Gastroesophageal sphincter (tissue), 4 donors: Measurements from ENCODE around the gene VENTX. TPM values are rescaled to one million over a fixed set of nuclear protein-coding genes. Genes with fewer than 3 reads are reported as not detected.

Source experiments
- ATAC-seq: fragments of 150-250 bp; one replicate; pipeline ENCODE4 v1.9.1; 2016; ENCODE audit warnings: mild to moderate bottlenecking, moderate library complexity
- H3K27ac ChIP-seq, 4 donors: fragments of 200-600 bp; sonication (generic) in 3 of 4; 1 replicate in 3 of 4; 2 replicates in 1 of 4; pipeline ENCODE4 v1.5.1; 2016 to 2019
- H3K27me3 ChIP-seq: fragments of 200-600 bp; sonication (generic); one replicate; pipeline ENCODE4 v1.5.1; 2019
- H3K36me3 ChIP-seq, 2 donors: fragments of 200-600 bp; sonication (generic); one replicate each; pipeline ENCODE4 v1.5.1; 2019; ENCODE audit warnings: control low read depth in 1 of 2
- H3K4me1 ChIP-seq, 3 donors: fragments of 200-600 bp; sonication (generic); 1 replicate in 2 of 3; 2 replicates in 1 of 3; pipeline ENCODE4 v1.5.1; 2016 to 2019; ENCODE audit warnings: control low read depth in 2 of 3
- H3K4me3 ChIP-seq, 2 donors: fragments of 200-600 bp; sonication (generic); one replicate each; pipeline ENCODE4 v1.5.1; 2019; ENCODE audit warnings: mild to moderate bottlenecking in 1 of 2, moderate library complexity in 1 of 2
- H3K9me3 ChIP-seq, 3 donors: fragments of 200-600 bp; sonication (generic); one replicate each; pipeline ENCODE4 v1.5.1; 2017 to 2019; ENCODE audit warnings: control low read depth in 2 of 3
- EP300 ChIP-seq: sonication (generic); formaldehyde crosslinking; IDR thresholded peaks from one replicate; pipeline ENCODE4 v1.6.1; 2017; ENCODE audit warnings: antibody characterized with exemption, mild to moderate bottlenecking
- POLR2A ChIP-seq, 2 donors: fragments of 450-650 bp; IDR thresholded peaks; one replicate each; pipeline ENCODE4 v1.6.1; 2017; ENCODE audit warnings: antibody characterized with exemption in 2 of 2, mild to moderate bottlenecking in 2 of 2, moderate library complexity in 1 of 2
- POLR2AphosphoS5 ChIP-seq: sonication (generic); formaldehyde crosslinking; IDR thresholded peaks from one replicate; pipeline ENCODE4 v1.6.1; 2017; ENCODE audit warnings: antibody characterized with exemption
- WGBS, 2 donors: methylation state at CpG; one replicate each; pipeline ENCODE4 v1.1.5; 2018; ENCODE audit warnings: low coverage in 1 of 2; 5-methylcytosine and 5-hydroxymethylcytosine counted together
- total RNA-seq, 4 donors: library from RNA; depleted of rRNA; stranded (reverse); fragments of >200 nt; gene quantifications; one replicate each; pipeline ENCODE4 v1.1.0, GENCODE V29; 2016
- TF ChIP-seq, protein P1 (sequence below), 4 experiments: fragments of 200-600 bp in 2 of 4; fragments of 450-650 bp in 2 of 4; sonication (generic) in 1 of 4; IDR thresholded peaks; one replicate each; pipeline ENCODE4 v1.5.1; 2017 to 2019; ENCODE audit warnings: antibody characterized with exemption in 4 of 4, mild to moderate bottlenecking in 2 of 4, moderate library complexity in 2 of 4

Gene VENTX, protein sequence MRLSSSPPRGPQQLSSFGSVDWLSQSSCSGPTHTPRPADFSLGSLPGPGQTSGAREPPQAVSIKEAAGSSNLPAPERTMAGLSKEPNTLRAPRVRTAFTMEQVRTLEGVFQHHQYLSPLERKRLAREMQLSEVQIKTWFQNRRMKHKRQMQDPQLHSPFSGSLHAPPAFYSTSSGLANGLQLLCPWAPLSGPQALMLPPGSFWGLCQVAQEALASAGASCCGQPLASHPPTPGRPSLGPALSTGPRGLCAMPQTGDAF
- total RNA-seq = 1 to 10 TPM in 2 of 4 donors, under 1 TPM in 2; 0.66 to 2.3 (median 1.4) TPM

DNA sequence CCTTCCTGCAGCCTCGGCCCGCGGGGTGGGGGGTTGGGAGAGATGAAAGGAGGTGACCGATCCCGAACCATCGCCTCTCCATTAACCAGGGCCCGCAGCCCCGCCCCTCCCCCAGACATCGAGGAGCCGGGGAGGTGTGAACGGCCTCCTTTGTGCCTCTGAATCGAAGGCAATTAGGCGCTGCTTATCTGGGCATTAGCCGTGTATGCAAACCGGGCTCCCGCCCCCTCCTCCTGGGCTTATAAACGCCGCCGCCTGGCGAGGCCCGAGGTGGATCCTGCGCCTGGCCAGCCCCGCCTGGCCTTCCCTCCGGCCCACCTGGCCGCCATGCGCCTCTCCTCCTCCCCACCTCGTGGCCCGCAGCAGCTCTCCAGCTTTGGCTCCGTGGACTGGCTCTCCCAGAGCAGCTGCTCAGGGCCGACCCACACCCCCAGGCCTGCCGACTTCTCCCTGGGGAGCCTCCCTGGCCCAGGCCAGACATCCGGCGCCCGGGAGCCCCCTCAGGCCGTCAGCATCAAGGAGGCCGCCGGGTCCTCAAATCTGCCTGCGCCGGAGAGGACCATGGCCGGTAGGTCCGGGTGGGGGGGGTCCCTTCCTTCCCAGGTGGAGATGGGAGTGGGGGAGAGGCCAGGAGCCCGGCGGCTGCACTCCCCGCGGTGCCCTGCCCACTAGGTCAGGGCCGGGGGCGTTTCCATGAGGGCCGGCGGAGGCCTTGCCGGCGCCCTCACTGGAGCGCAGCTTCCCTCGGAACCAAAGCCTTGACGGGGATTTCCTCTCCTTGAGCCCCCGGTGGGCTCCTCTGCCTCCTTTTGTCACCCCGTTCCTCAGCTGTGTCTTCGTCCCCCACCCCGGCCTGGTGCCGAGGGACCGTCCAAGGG is at the start of gene VENTX:
VENTX (plus strand) TSS at position 268 of the 878 bp plus-strand sequence; CDS start at position 328, 60 bp downstream.
- Histone ChIP-seq H3K4me1 (peaks cover 0 to 35% (median 7%) of the 10 kb centered on the region in 3 donors), H3K36me3 (no peaks in the 10 kb centered on the region), H3K4me3 (peak within 1 kb of the TSS in 1 of 2 donors; percentile 40), H3K27me3 (peaks cover 98% of the 10 kb centered on the region), H3K27ac (no peak within 1 kb of the TSS), H3K9me3 (no peaks in the 10 kb centered on the region)
- no peak for TF ChIP-seq POLR2A (IDR thresholded peaks at IDR 0.05)
- TF ChIP-seq, protein P1, sequence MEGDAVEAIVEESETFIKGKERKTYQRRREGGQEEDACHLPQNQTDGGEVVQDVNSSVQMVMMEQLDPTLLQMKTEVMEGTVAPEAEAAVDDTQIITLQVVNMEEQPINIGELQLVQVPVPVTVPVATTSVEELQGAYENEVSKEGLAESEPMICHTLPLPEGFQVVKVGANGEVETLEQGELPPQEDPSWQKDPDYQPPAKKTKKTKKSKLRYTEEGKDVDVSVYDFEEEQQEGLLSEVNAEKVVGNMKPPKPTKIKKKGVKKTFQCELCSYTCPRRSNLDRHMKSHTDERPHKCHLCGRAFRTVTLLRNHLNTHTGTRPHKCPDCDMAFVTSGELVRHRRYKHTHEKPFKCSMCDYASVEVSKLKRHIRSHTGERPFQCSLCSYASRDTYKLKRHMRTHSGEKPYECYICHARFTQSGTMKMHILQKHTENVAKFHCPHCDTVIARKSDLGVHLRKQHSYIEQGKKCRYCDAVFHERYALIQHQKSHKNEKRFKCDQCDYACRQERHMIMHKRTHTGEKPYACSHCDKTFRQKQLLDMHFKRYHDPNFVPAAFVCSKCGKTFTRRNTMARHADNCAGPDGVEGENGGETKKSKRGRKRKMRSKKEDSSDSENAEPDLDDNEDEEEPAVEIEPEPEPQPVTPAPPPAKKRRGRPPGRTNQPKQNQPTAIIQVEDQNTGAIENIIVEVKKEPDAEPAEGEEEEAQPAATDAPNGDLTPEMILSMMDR (IDR thresholded peaks at IDR 0.05) = no peak
- no peak for TF ChIP-seq EP300
- no peak for TF ChIP-seq POLR2AphosphoS5
- no peak for ATAC-seq
- WGBS, 2 donors = 20% methylated on average over 1 of the region's 60 CpGs; no CpG with 5 or more reads in 1 of the 2 donors

DNA sequence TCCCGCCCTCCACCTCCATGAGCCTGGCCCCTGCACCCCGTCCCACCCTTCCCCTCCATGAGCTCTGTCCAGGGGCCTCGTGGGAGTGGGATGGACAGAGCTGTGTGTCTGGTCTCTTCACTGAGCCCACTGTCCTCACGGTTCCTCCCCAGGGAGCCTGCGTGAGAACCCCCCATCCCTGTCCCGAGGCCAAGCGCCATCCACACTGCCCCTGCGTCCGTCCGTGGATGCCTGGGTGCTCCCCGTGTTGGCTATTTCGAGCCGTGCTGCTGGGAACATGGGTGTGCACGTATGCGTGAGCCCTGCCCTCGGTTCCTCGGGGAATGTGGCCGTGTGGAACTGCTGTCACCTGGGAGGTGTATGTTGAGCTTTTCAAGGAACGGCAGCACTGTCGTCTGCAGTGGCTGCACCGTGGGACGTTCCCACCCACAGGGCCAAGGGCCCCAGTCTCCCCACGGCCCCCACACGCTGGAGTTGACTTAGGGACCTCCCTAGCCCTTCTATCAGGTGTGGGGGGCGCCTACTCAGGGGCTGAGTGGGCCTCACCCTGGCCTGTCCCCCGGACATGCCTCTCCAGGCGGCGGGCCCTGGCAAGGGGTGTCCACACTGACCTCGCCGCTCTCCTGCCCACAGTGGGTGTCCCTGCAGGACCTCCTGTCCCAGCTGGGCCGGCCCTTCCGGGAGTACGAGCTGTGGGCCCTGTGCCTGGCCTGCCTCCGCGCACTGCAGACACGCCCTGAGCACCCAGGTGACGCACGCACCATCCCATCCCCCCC is 49.6 kb upstream of the VENTX start:
- WGBS, 2 donors = 80 to 100% methylated on average over 1 of the region's 38 CpGs
- H3K27me3 ChIP-seq = peaks cover 51% of the 10 kb centered on the region
- no peak for ATAC-seq

DNA sequence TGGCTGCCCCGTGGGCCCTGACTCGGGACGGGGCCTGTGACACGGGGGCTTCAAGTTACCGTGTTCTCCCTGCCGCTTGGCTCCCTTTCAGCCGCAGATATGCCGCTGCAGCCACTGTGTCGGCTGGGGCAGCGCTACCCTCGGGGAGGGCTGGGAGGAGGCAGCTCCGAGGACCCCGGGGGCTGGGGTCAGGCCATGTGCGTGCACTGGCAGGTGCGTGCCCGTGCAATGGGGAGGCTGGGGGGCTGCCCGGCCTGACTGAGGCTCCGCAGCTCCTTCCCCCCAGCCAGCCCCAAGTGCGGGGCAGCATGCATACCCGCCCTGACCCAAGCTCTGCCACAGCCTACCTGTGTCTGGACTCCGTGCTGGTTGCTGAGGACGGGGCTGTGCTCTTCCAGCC is 48.4 kb upstream of the VENTX start:
- TF ChIP-seq POLR2A (IDR thresholded peaks at IDR 0.05) (no peak), POLR2AphosphoS5 (no peak), EP300 (no peak)
- TF ChIP-seq, protein P1 (IDR thresholded peaks at IDR 0.05) = no peak
- WGBS, 2 donors = 80 to 95% methylated on average over 1 to 3 of the region's 22 CpGs
- H3K27ac ChIP-seq = no peak overlapping the region
- H3K36me3 ChIP-seq = no peaks in the 10 kb centered on the region
- H3K27me3 ChIP-seq = peaks cover 51% of the 10 kb centered on the region
- ATAC-seq = no peak
- no peaks in the 10 kb centered on the region for H3K4me1 ChIP-seq
- no peak overlapping the region for H3K4me3 ChIP-seq
- peaks cover 0 to 31% (median 0%) of the 10 kb centered on the region in 3 donors for H3K9me3 ChIP-seq

More for the DNA sequence above, 49.6 kb upstream of the VENTX start:
- TF ChIP-seq EP300 = no peak
- TF ChIP-seq, protein P1 (IDR thresholded peaks at IDR 0.05) = no peak
- no peak for TF ChIP-seq POLR2A (IDR thresholded peaks at IDR 0.05)
- no peak for TF ChIP-seq POLR2AphosphoS5
- H3K36me3 ChIP-seq = no peaks in the 10 kb centered on the region
- H3K27ac ChIP-seq = no peak overlapping the region
- H3K4me1 ChIP-seq = no peaks in the 10 kb centered on the region
- H3K9me3 ChIP-seq = peaks cover 0 to 19% (median 0%) of the 10 kb centered on the region in 3 donors
- H3K4me3 ChIP-seq = no peak overlapping the region

DNA sequence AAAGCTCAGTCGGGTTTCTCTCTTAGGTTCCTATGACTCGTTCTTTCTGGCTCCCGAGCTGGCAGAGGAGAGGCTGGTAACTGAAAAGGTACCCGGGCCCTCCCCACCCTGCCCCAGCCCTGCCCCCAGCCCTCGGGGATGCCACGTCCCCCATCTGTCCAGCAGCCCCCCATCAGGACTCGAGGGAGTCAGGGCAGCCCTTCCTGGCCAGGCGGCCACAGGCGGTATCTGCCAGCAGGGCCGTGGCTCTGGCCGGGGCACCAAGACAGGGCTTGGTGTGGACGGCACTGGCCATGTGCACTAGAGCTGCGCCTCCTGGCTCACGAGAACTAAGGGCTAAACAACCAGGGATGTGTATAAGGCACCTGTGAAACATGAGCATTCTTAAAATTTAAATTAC is 47.9 kb upstream of the VENTX start:
- 76% methylated on average over 5 of the region's 14 CpGs; no CpG with 5 or more reads in 1 of the 2 donors for WGBS, 2 donors
- no peak for TF ChIP-seq POLR2AphosphoS5
- ATAC-seq = no peak

DNA sequence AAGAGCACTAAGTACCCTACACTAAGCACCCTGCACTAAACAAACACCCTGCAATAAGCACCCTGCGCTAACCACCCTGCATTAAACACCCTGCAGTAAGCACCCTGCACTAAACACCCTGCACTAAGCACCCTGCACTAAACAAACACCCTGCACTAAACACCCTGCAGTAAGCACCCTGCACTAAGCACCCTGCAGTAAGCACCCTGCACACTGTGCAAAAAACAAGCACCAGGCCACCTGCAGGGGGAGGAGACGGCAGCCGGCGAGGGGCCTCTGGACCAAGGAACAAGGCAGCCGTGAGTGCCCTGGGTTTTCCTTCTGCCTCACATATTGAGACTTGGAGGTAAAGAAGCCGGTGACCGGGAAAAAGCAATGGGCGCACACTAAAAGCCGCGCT is 47.4 kb upstream of the VENTX start:
- Histone ChIP-seq H3K9me3 (peaks cover 0 to 37% (median 0%) of the 10 kb centered on the region in 3 donors), H3K4me1 (no peaks in the 10 kb centered on the region), H3K4me3 (no peak overlapping the region), H3K27me3 (peaks cover 56% of the 10 kb centered on the region), H3K36me3 (no peaks in the 10 kb centered on the region), H3K27ac (no peak overlapping the region)
- ATAC-seq = no peak
- WGBS, 2 donors = 95% methylated on average over 4 of the region's 10 CpGs; no CpG with 5 or more reads in 1 of the 2 donors
- TF ChIP-seq EP300 = no peak
- no peak for TF ChIP-seq POLR2AphosphoS5

More for the DNA sequence above, 47.9 kb upstream of the VENTX start:
- Histone ChIP-seq H3K4me3 (no peak overlapping the region), H3K36me3 (no peaks in the 10 kb centered on the region), H3K27me3 (peaks cover 51% of the 10 kb centered on the region), H3K4me1 (no peaks in the 10 kb centered on the region), H3K27ac (no peak overlapping the region), H3K9me3 (peaks cover 0 to 36% (median 0%) of the 10 kb centered on the region in 3 donors)
